ENCODE measurements around the gene SERTAD3. TPM values are rescaled to one million over a fixed set of nuclear protein-coding genes. Genes with fewer than 3 reads are reported as not detected.
"Not testable (repeated sequence)": the region's sequence is repeated elsewhere in the genome, so short reads cannot be mapped to it uniquely, and the experiment has no call there.

Gene SERTAD3
- polyA plus RNA-seq, 1 donor (not counting 4 experiments of a cell fraction or from before 2014, with no cell fraction given): 11.8 TPM

- Histone ChIP-seq H3K9me1 (ENCODE audit: control insufficient read depth, extremely low read depth, insufficient read depth, low read length) (no peaks in the 10 kb centered on the region), H3K4me3 (ENCODE audit: control insufficient read depth in 2 of 3, extremely low read depth in 1 of 3, insufficient read depth in 2 of 3, low read depth in 1 of 3, low read length in 3 of 3) (no peak overlapping the region), H3K27me3 (ENCODE audit: control insufficient read depth, extremely low read depth, insufficient read depth, low read length) (no peaks in the 10 kb centered on the region), H3K9me3 (ENCODE audit: control insufficient read depth, low read depth, low read length) (no peaks in the 10 kb centered on the region), H3K4me1 (ENCODE audit: control insufficient read depth, extremely low read depth, insufficient read depth, low read length) (peaks cover 12% of the 10 kb centered on the region), H3K79me2 (ENCODE audit: control insufficient read depth, insufficient read depth, low read length) (no peaks in the 10 kb centered on the region), H3K27ac (ENCODE audit: control insufficient read depth, insufficient read depth, low read length) (no peak overlapping the region), H2AFZ (ENCODE audit: control insufficient read depth, low read length) (no peak overlapping the region), H3K9ac (ENCODE audit: control insufficient read depth, extremely low read depth, insufficient read depth, low read length) (no peak overlapping the region), H4K20me1 (ENCODE audit: control insufficient read depth, extremely low read depth, insufficient read depth, low read length) (no peaks in the 10 kb centered on the region), H3K4me2 (ENCODE audit: control insufficient read depth, extremely low read depth, insufficient read depth, low read depth, low read length) (no peak overlapping the region), H3K36me3 (ENCODE audit: control insufficient read depth in 2 of 2, extremely low read depth in 1 of 2, insufficient read depth in 2 of 2, low read length in 2 of 2) (peaks cover 0 to 10% of the 10 kb centered on the region in 2 experiments)
- TF ChIP-seq EZH2 (IDR thresholded peaks at IDR 0.05; ENCODE audit: low read length): no peak
- TF ChIP-seq CTCF (optimal IDR thresholded peaks at IDR 0.05 in 1 of 3, IDR thresholded peaks at IDR 0.05 in 1 of 3, conservative IDR thresholded peaks at IDR 0.05 in 1 of 3; ENCODE audit: extremely low read depth in 1 of 3, insufficient read depth in 2 of 3, low read length in 3 of 3): no peak
- no peak for FAIRE-seq
- DNase-seq (ENCODE audit: low read depth, low spot score): no peak
- dilution Hi-C loops (cut with MboI; ENCODE audit: extremely low pct_ligation_motif_present, low sequenced_read_pairs): no loop called here
These were observed 12.9 kb upstream of the SERTAD3 start for GRCh38 chr19:40457048-40457447.

- DNase-seq (ENCODE audit: low read depth, low spot score); H2AFZ ChIP-seq (ENCODE audit: control insufficient read depth, low read length); H3K4me3 ChIP-seq (ENCODE audit: control insufficient read depth in 2 of 3, extremely low read depth in 1 of 3, insufficient read depth in 2 of 3, low read depth in 1 of 3, low read length in 3 of 3); H3K27me3 ChIP-seq (ENCODE audit: control insufficient read depth, extremely low read depth, insufficient read depth, low read length); H3K9me1 ChIP-seq (ENCODE audit: control insufficient read depth, extremely low read depth, insufficient read depth, low read length); dilution Hi-C loops (cut with MboI; ENCODE audit: extremely low pct_ligation_motif_present, low sequenced_read_pairs); H4K20me1 ChIP-seq (ENCODE audit: control insufficient read depth, extremely low read depth, insufficient read depth, low read length); FAIRE-seq; H3K36me3 ChIP-seq (ENCODE audit: control insufficient read depth in 2 of 2, extremely low read depth in 1 of 2, insufficient read depth in 2 of 2, low read length in 2 of 2); H3K27ac ChIP-seq (ENCODE audit: control insufficient read depth, insufficient read depth, low read length); H3K79me2 ChIP-seq (ENCODE audit: control insufficient read depth, insufficient read depth, low read length); H3K9me3 ChIP-seq (ENCODE audit: control insufficient read depth, low read depth, low read length); H3K4me2 ChIP-seq (ENCODE audit: control insufficient read depth, extremely low read depth, insufficient read depth, low read depth, low read length); H3K9ac ChIP-seq (ENCODE audit: control insufficient read depth, extremely low read depth, insufficient read depth, low read length): not testable (repeated sequence)
- peaks cover 12% of the 10 kb centered on the region for H3K4me1 ChIP-seq (ENCODE audit: control insufficient read depth, extremely low read depth, insufficient read depth, low read length)
These were observed 9.8 kb upstream of the SERTAD3 start for GRCh38 chr19:40453943-40454342.

GRCh38 chr19:40453151-40453735, 9.1 kb upstream of the SERTAD3 start:
- Histone ChIP-seq H3K27me3 (ENCODE audit: control insufficient read depth, extremely low read depth, insufficient read depth, low read length) (no peaks in the 10 kb centered on the region), H3K36me3 (ENCODE audit: control insufficient read depth in 2 of 2, extremely low read depth in 1 of 2, insufficient read depth in 2 of 2, low read length in 2 of 2) (peaks cover 0 to 10% of the 10 kb centered on the region in 2 experiments), H3K4me2 (ENCODE audit: control insufficient read depth, extremely low read depth, insufficient read depth, low read depth, low read length) (no peak overlapping the region), H3K4me3 (ENCODE audit: control insufficient read depth in 2 of 3, extremely low read depth in 1 of 3, insufficient read depth in 2 of 3, low read depth in 1 of 3, low read length in 3 of 3) (no peak overlapping the region), H2AFZ (ENCODE audit: control insufficient read depth, low read length) (no peak overlapping the region), H3K79me2 (ENCODE audit: control insufficient read depth, insufficient read depth, low read length) (no peaks in the 10 kb centered on the region), H3K27ac (ENCODE audit: control insufficient read depth, insufficient read depth, low read length) (no peak overlapping the region), H4K20me1 (ENCODE audit: control insufficient read depth, extremely low read depth, insufficient read depth, low read length) (no peaks in the 10 kb centered on the region), H3K9me1 (ENCODE audit: control insufficient read depth, extremely low read depth, insufficient read depth, low read length) (no peaks in the 10 kb centered on the region), H3K9ac (ENCODE audit: control insufficient read depth, extremely low read depth, insufficient read depth, low read length) (no peak overlapping the region), H3K9me3 (ENCODE audit: control insufficient read depth, low read depth, low read length) (no peaks in the 10 kb centered on the region), H3K4me1 (ENCODE audit: control insufficient read depth, extremely low read depth, insufficient read depth, low read length) (peaks cover 12% of the 10 kb centered on the region)
- no peak for DNase-seq (ENCODE audit: low read depth, low spot score)
- dilution Hi-C loops (cut with MboI; ENCODE audit: extremely low pct_ligation_motif_present, low sequenced_read_pairs): no loop called here
- peak; percentile 23 for FAIRE-seq
- no peak for TF ChIP-seq EZH2 (IDR thresholded peaks at IDR 0.05; ENCODE audit: low read length)
- no peak for TF ChIP-seq CTCF (optimal IDR thresholded peaks at IDR 0.05 in 1 of 3, IDR thresholded peaks at IDR 0.05 in 1 of 3, conservative IDR thresholded peaks at IDR 0.05 in 1 of 3; ENCODE audit: extremely low read depth in 1 of 3, insufficient read depth in 2 of 3, low read length in 3 of 3)
